ENCODE measurements around the gene P2RY2.

GRCh38 chr11:73265278-73265810 is 47.3 kb downstream of the P2RY2 start:
- TF ChIP-seq JUND (IDR thresholded peaks at IDR 0.05; ENCODE audit: low read length) (no peak), POLR2AphosphoS5 (IDR thresholded peaks at IDR 0.05; ENCODE audit: low read depth, low read length) (no peak), JUN (IDR thresholded peaks at IDR 0.05; ENCODE audit: low read depth, low read length) (no peak), CTCF (IDR thresholded peaks at IDR 0.05; ENCODE audit: control extremely low read depth in 1 of 3, insufficient read depth in 1 of 3, low read depth in 1 of 3, low read length in 3 of 3) (no peak), POLR2A (IDR thresholded peaks at IDR 0.05; ENCODE audit: control extremely low read depth in 1 of 2, low read depth in 2 of 2, low read length in 2 of 2) (no peak), CEBPB (IDR thresholded peaks at IDR 0.05; ENCODE audit: low read depth, low read length) (no peak), TAF1 (IDR thresholded peaks at IDR 0.05; ENCODE audit: low read depth, low read length) (no peak), CREB1 (IDR thresholded peaks at IDR 0.05) (no peak), NRF1 (IDR thresholded peaks at IDR 0.05; ENCODE audit: low read depth, low read length) (no peak), EZH2 (IDR thresholded peaks at IDR 0.05; ENCODE audit: low read depth, low read length, severe bottlenecking) (no peak)
